K562 (cell line): ENCODE data around the gene CIAO3. TPM values are rescaled to one million over a fixed set of nuclear protein-coding genes. Genes with fewer than 3 reads are reported as not detected.

Source experiments
- ATAC-seq: fragments of 200-7000 bp; cut with Tn5 transposase; 3 replicates; pipeline ENCODE4 v1.9.1; 2020; ENCODE audit warnings: moderate library complexity
- BruUV-seq: library from RNA; stranded (reverse); fragments of 400-500 nt; replicated peaks from 2 replicates; lab custom pipeline; 2021; lab: Mats Ljungman, UMichigan
- CTCF ChIA-PET: fragments of 300-600 bp; formaldehyde crosslinking; extraction: SDS; loops from one replicate; lab custom pipeline; 2021; ENCODE audit warnings: low intra/inter-chr PET ratio; lab: Yijun Ruan, JAX
- POLR2A ChIA-PET: fragments of 300-600, 350-650 bp; sonication (Branson Sonifier 250); formaldehyde crosslinking; extraction: SDS; loops from one replicate; lab custom pipeline; 2021; ENCODE audit warnings: antibody characterized with exemption, inconsistent platforms; lab: Yijun Ruan, JAX
- DNase-seq, 4 experiments: peaks; one replicate each; pipeline versions ENCODE4 v3.0.0 to v3.0.0-alpha.2; 2011 to 2018; ENCODE audit warnings: low spot score in 3 of 4, mixed read lengths in 3 of 4; ENCODE audit errors: extremely low read depth in 1 of 4
- FAIRE-seq: peaks from 2 replicates; lab custom pipeline; 2011; peaks lifted over from hg19 to GRCh38; lab: Jason Lieb, UNC
- H2AFZ ChIP-seq: 2 replicates; pipeline ENCODE4 v1.6.0; 2011; ENCODE audit warnings: low read depth, low read length, control low read depth, inconsistent platforms
- H3K27ac ChIP-seq: fragments of 200-600 bp; 3 replicates; pipeline ENCODE4 v1.8.0; 2011; ENCODE audit warnings: low read depth, mild to moderate bottlenecking, control low read depth, inconsistent platforms, low read length, moderate library complexity, mixed read lengths; ENCODE audit errors: extremely low read depth
- H3K27me3 ChIP-seq, 2 experiments: fragments of 300-600 bp in 1 of 2; 2 replicates in 1 of 2; 3 replicates in 1 of 2; pipeline versions ENCODE4 v1.6.0 to v1.8.0; 2011; ENCODE audit warnings: inconsistent platforms in 2 of 2, low read length in 2 of 2, mild to moderate bottlenecking in 1 of 2, mixed read lengths in 1 of 2, moderate library complexity in 1 of 2; ENCODE audit not compliant: control insufficient read depth in 2 of 2, insufficient read depth in 2 of 2
- H3K36me3 ChIP-seq: fragments of 300-600 bp; 3 replicates; pipeline ENCODE4 v1.8.0; 2011; ENCODE audit warnings: mild to moderate bottlenecking, low read length, inconsistent platforms; ENCODE audit not compliant: control insufficient read depth, insufficient read depth
- H3K4me1 ChIP-seq, 2 experiments: fragments of 200-600 bp in 1 of 2; replicated peaks in 1 of 2; 2 replicates in 1 of 2; 3 replicates in 1 of 2; pipeline versions ENCODE4 v1.5.1 to v1.8.0; 2011; ENCODE audit warnings: inconsistent platforms in 2 of 2, low read length in 2 of 2, mild to moderate bottlenecking in 1 of 2, mixed read lengths in 1 of 2, moderate library complexity in 1 of 2; ENCODE audit not compliant: control insufficient read depth in 2 of 2, insufficient read depth in 2 of 2
- H3K4me2 ChIP-seq: 2 replicates; pipeline ENCODE4 v1.6.1; 2011; ENCODE audit warnings: low read length, control low read depth, inconsistent platforms, mixed read lengths; ENCODE audit not compliant: insufficient read depth
- H3K4me3 ChIP-seq: fragments of 200-600 bp; sonication (generic), shearing (Covaris generic); 2 replicates; pipeline ENCODE4 v1.5.1; 2016; ENCODE audit warnings: control low read depth, inconsistent platforms
- H3K79me2 ChIP-seq: fragments of 200-600 bp; 3 replicates; pipeline ENCODE4 v1.8.0; 2011; ENCODE audit warnings: low read length, inconsistent platforms; ENCODE audit not compliant: control insufficient read depth, insufficient read depth
- H3K9ac ChIP-seq, 2 experiments: 2 replicates each; pipeline versions ENCODE4 v1.6.0 to v1.6.1; 2011; ENCODE audit warnings: low read depth in 2 of 2, low read length in 2 of 2, control low read depth in 1 of 2, inconsistent platforms in 1 of 2, mild to moderate bottlenecking in 1 of 2, mixed read lengths in 1 of 2; ENCODE audit not compliant: insufficient read depth in 1 of 2
- H3K9me1 ChIP-seq: one replicate; pipeline ENCODE4 v1.6.0; 2011; ENCODE audit warnings: inconsistent platforms, mild to moderate bottlenecking, low read length, moderate library complexity; ENCODE audit not compliant: control insufficient read depth, insufficient read depth
- H3K9me3 ChIP-seq: replicated peaks from 2 replicates; pipeline ENCODE4 v1.5.1; 2011; ENCODE audit warnings: low read depth, low read length, inconsistent platforms; ENCODE audit not compliant: control insufficient read depth, insufficient read depth
- H4K20me1 ChIP-seq: replicated peaks from 2 replicates; pipeline ENCODE4 v1.6.1; 2011; ENCODE audit warnings: low read length, inconsistent platforms, mixed read lengths; ENCODE audit not compliant: control insufficient read depth, insufficient read depth
- E2F5 ChIP-seq: sonication (generic); formaldehyde crosslinking; IDR thresholded peaks from 2 replicates; pipeline ENCODE4 v1.8.0; 2022; ENCODE audit warnings: mild to moderate bottlenecking, missing genetic modification reagents
- HINFP ChIP-seq: fragments of 450-650 bp; conservative IDR thresholded peaks from 2 replicates; pipeline ENCODE4 v1.6.1; 2016; ENCODE audit warnings: missing genetic modification characterization, low read depth, mild to moderate bottlenecking, control low read depth, missing compliant biosample characterization
- PTBP1 ChIP-seq: fragments of 200-400 bp; formaldehyde crosslinking; IDR thresholded peaks from 2 replicates; pipeline ENCODE4 v1.6.1; 2017; ENCODE audit warnings: low read depth, low read length
- SOX6 ChIP-seq: fragments of 450-650 bp; IDR thresholded peaks from 2 replicates; pipeline ENCODE4 v1.6.1; 2014; ENCODE audit warnings: mild to moderate bottlenecking
- U2AF1 ChIP-seq: fragments of 200-400 bp; formaldehyde crosslinking; optimal IDR thresholded peaks from 2 replicates; pipeline ENCODE3; 2017; ENCODE audit warnings: mild to moderate bottlenecking, low read depth, low read length, moderate library complexity
- ZNF253 ChIP-seq: fragments of 250-450 bp; sonication (Bioruptor Pico); conservative IDR thresholded peaks from 2 replicates; pipeline ENCODE4 v1.6.1; 2021; ENCODE audit warnings: mild to moderate bottlenecking
- ZNF318 ChIP-seq, 2 experiments: fragments of 450-650 bp; IDR thresholded peaks; 2 replicates each; pipeline ENCODE4 v1.6.1; 2016; ENCODE audit warnings: mild to moderate bottlenecking in 2 of 2, borderline replicate concordance in 1 of 2, low read depth in 1 of 2, moderate library complexity in 1 of 2
- ZNF583 ChIP-seq: fragments of 250-450 bp; sonication (Bioruptor Pico); IDR thresholded peaks from 2 replicates; pipeline ENCODE4 v1.4.0; 2020
- WGBS: fragments of 100-300 bp; shearing (Covaris generic); methylation state at CpG from one replicate; pipeline ENCODE4 v1.1.6; 2016; ENCODE audit warnings: low coverage, mixed read lengths; ENCODE audit not compliant: insufficient coverage; ENCODE audit errors: missing lambda C conversion rate; 5-methylcytosine and 5-hydroxymethylcytosine counted together
- in situ Hi-C: fragments of 300-500 bp; cut with MboI; formaldehyde crosslinking; loops from 4 replicates; pipeline ENCODE4 v1.15.0; 2018; ENCODE audit warnings: inconsistent platforms, mixed read lengths
- intact Hi-C: fragments of 100-400 bp; cut with micrococcal nuclease; formaldehyde crosslinking; loops from 2 replicates; pipeline ENCODE4 v1.14.2; 2022
- polyA plus RNA-seq, 8 experiments: library from polyadenylated mRNA; depleted of rRNA in 4 of 8; stranded (reverse) in 5 of 8; unstranded in 3 of 8; fragments of >200 nt; fragmentation: Nextera tagmentation in 2 of 8; fragmentation: Illumina TruSeq in 1 of 8; extraction: Ambion mirVana in 2 of 8; extraction: Trizol in 1 of 8; gene quantifications; 2 replicates each; pipeline versions ENCODE4 v1.2.1 to v1.2.3, GENCODE V29; 2011 to 2014; ENCODE audit warnings: inconsistent platforms in 1 of 8, missing spikeins in 1 of 8
- total RNA-seq, 7 experiments: library from RNA; depleted of rRNA in 6 of 7; stranded (reverse); fragments of >200 nt in 6 of 7; fragmentation: Illumina TruSeq in 2 of 7; extraction: Trizol in 2 of 7; gene quantifications; 2 replicates each; pipeline versions ENCODE4 v1.2.1 to v1.2.3, GENCODE V29; 2011 to 2021; ENCODE audit warnings: low replicate concordance in 1 of 7

Gene CIAO3
- total and polyA plus RNA-seq, 9 of the 15 experiments (the other 6 are each of a cell fraction or from before 2014, with no cell fraction given), result 2.2 to 35.6 (median 18.7) TPM

- H4K20me1 ChIP-seq, result peaks cover 10% of the 10 kb centered on the region
- ChIA-PET POLR2A (interaction anchor here (0.5 to 2.9 kb wide), 5 partner anchors 11 to 74 kb away, joined by 3 to 11 read pairs (median 3); no protein-coding TSS in a partner anchor), CTCF (interaction anchor here (0.5 to 3.9 kb wide), 2 partner anchors 34 to 72 kb away, joined by 6 to 73 read pairs; no protein-coding TSS in a partner anchor)
- H3K79me2 ChIP-seq, result peaks cover 15% of the 10 kb centered on the region
- no peaks in the 10 kb centered on the region for H3K9me3 ChIP-seq
- no TSS peak for BruUV-seq
- peaks cover 0 to 11% of the 10 kb centered on the region in 2 experiments; a peak in 2 of 5 replicates for H3K27me3 ChIP-seq
- DNase-seq (peak; percentile 70 to 81 (median 75)), FAIRE-seq (no peak), ATAC-seq (peak; percentile 17)
- H3K36me3 ChIP-seq, result peaks cover 27% of the 10 kb centered on the region; the same call in 2 of the 3 replicates
- H3K4me1 ChIP-seq, result peaks cover 11 to 89% of the 10 kb centered on the region in 2 experiments; a peak in 4 of 5 replicates
- no peak overlapping the region for H3K4me2 ChIP-seq
- peak overlapping the region in 1 of 2 experiments; percentile 81; a peak in 2 of 4 replicates for H3K9ac ChIP-seq
- intact Hi-C loops (no loop called here), in situ Hi-C loops (no loop called here)
- no peak overlapping the region for H3K4me3 ChIP-seq
- WGBS, result 36% methylated on average over 10 of the region's 17 CpGs
- no peak overlapping the region for H2AFZ ChIP-seq
- no peaks in the 10 kb centered on the region for H3K9me1 ChIP-seq
- H3K27ac ChIP-seq, result no peak overlapping the region
- TF ChIP-seq ZNF318 (IDR thresholded peaks at IDR 0.05; ENCODE audit: borderline replicate concordance in 1 of 2, low read depth in 1 of 2) (no peak), ZNF253 (CRISPR knock-in tag) (no peak), E2F5 (CRISPR knock-in tag) (no peak), HINFP (no peak), ZNF583 (CRISPR knock-in tag) (no peak), SOX6 (no peak), PTBP1 (no peak), U2AF1 (no peak)
Measured at GRCh38 chr16:783404-784161, 42.8 kb upstream of the CIAO3 start.
